ENCODE measurements around the gene PPIF.

PPIF gene

GRCh38 chr10:79403441-79404230, 56.4 kb downstream of the PPIF start:
- DNase-seq: peak; percentile 24

DNA sequence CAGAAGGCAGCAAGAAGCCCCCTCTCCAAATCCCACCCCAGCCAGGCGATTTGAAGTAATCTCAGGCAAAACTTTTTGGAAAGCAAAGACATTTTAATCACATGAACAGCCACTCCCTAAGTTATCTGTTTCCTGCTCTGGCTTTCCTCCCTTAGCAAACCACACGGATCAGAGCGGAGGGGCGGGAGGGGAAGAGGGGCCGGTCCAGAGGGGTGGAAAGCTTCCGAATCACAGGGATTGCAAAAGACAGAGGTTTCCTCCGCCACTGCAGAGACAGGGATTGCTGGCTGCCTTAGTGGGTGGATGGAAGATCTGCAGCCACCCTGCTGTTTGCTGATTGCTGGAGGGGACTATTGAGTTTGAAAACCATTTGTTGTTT, 57.0 kb downstream of the PPIF start:
- no peak for DNase-seq

DNA sequence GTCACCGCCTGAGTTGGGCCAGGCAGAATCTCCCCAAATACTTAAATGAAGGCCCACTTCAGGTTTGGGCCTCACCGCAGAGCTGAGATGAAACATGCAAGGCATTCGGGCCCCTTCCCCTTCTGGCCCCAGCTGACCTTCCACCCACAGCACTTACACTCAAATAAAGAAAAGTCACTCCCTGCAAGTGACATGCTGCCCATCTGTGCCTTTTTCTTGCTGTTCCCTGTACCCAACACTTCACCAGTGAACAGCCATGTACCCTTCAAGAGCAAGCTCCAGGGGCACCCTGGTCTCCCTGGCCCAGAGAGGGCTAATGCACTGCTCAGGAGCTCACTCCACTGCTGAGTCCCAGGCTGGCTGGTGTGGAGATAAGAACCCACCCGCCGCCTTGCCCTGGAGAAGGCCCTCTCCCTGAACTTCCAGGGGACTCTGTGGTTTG, 57.4 kb downstream of the PPIF start:
- no peak for DNase-seq
